Islet precursor cell (in vitro differentiated cells): ENCODE results near the gene BRINP1.

ENCODE experiments used
- DNase-seq: peaks from one replicate; pipeline ENCODE4 v3.0.0-alpha.2; 2018

BRINP1 gene

DNA sequence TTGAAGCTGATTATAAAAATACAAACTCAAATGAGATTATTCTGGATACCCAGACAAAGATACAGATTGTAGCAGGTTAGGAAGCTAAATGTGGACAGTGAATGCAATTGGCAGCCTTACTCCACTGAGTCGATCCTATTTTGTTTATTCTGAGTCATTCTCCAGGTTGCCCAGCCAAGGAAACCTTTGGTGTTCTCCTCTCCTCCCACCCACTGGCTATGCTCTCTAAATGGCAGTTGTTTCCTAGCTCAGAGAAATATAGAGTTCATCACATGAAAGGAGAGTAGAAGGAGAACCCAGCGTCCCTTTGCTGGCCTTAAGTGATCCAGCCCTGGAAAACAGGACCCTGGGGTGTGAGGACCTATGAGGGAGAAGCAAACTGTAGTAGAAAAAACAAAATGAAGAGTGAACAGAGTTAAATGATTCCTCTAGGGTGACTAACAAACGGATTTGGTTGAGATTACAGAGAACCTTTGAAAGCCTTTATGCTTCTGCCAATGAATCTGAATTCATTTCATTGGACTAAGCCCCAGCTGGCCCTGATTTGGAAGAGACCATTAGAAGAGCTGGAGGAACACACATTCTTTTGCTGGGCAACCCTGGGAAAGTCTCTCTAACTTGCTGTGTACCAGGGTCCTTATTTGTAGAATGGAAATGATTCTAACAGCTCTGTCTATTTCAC is 95.1 kb downstream of the BRINP1 start:
- DNase-seq = no peak

DNA sequence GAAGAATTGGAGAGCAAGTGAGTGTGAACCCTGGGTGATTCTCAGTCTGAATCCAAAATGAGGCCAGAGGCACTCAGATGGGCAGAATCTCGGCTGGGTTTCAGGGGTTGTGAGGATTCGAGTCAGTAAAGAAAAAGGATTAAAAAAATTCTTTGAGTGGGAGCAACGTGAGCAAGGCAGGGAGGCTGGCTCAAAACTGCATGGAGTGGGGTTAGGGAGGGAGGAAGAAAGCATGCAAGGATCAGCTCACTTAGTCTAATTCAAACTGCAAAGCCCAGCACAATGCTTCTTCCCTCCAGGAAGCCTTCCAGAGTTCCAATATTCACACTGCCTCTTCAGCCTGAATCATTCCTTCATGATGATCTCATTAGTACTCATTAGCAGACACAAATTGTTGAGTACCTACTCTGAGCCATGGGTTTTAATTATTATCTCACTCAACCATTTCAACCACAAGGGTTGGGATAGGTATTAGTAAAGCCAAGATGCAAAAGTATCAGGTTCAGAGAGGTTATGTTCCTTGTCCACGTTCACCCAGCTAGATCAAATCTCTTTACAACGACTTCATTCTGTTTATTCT is 95.8 kb downstream of the BRINP1 start:
- DNase-seq = no peak

DNA sequence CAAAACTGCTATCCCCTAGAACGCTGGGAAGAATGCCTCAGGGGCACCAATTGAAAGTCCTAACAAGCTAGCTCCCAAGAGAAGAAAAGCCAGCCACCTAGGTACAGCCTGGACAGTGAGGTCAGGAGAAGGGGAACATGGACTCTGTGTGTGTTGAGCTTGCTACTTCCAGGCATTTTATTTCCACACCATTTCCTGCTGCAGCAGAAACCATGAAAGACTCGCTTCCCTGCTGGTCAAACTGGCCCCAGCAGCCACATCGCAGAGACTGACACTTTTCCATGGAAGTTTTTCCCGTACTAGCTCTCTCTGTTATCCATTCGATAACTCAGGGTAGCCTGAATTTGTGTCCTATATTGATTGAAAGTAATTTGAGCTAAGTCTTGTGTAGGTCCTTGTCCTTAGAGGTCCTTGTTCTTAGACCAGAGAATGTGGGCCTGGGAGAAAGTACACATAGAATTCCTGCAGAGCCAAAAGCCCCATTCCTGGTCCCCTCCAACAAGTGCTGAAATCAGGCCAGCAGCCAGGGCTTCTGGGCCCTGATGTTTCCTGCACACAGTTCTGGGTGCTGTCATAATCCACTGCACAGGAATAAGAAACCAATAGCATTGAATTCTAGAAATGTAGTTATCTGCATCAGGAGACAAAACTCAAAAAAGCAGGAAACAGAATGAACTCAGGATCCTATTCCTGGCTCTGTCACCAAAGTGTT is 96.6 kb downstream of the BRINP1 start:
- DNase-seq = no peak

DNA sequence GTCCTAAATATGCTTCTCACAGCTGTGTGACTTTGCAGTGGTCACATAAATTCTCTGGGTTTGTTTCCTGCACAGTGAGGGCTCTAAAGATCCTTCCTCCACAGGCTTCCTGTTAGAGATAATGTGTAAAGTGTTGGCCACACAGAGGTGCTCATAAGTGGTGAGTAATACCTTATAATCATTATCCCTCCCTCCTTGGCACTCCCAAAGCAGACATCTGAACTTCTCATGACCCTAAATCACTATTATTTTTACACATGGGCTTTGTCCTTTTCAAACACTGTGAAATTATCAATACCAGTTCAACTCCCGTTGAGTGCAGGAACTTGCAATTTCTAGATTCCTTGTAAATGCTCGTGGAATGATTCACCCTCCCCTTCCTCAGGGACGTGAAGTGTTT is 100.2 kb downstream of the BRINP1 start:
- DNase-seq = no peak

DNA sequence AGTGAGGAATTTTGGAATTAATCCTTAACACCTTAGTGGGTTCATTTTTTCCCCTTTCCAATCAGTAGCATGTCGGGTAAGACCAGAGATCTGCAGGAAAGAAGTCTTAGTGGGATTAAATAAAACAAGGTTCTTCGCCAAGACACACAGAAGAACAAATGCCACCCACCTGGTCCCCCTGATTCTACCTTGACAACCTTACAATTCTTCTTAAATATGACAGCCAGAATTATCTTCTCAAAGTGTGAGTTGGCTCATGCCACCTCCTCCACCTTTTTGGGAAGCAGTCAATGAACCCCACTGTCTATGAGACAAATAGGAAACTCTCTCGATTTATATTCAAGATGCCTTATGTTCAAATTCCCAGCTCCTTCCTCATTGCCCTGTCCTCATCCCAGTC is 105.1 kb downstream of the BRINP1 start:
- no peak for DNase-seq

DNA sequence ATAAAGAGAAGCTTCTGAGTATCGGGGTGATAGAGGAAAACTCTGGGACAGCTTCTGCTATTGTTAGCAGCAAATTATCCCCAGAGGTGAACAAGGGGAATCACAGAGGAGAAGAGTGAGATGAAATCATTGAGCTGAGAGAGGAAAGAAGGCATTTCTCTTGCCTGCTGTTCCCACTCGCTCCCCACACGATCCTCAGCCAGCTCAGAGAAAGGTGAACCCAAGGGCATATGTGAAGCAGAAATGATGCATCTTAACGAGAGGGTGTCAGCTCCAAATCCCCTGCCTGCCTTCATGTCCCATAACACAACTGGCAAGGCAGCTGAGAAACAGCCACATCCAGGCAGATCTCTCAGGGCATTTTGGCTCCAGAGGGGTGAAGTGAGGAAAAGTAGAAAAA is 111.6 kb downstream of the BRINP1 start:
- DNase-seq = no peak

DNA sequence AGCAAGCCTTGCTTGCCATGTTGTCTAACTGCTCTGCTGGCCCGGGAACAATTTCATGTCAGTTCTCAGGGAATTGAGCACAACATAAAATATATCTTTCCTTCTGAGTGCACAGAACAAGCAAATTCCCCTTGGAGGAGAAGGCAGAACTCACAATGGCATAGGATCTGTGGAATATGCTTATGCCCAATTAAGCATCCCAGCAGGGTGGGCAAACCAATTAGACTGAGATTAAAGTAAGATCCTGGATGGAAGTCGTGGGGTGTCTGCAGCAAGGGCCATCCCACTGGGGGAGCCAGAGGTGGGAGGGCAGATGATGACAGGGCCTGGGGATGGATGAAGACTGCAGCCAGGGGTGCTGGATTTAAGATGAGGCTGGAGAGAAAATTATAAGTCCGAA is 114.1 kb downstream of the BRINP1 start:
- DNase-seq = no peak

DNA sequence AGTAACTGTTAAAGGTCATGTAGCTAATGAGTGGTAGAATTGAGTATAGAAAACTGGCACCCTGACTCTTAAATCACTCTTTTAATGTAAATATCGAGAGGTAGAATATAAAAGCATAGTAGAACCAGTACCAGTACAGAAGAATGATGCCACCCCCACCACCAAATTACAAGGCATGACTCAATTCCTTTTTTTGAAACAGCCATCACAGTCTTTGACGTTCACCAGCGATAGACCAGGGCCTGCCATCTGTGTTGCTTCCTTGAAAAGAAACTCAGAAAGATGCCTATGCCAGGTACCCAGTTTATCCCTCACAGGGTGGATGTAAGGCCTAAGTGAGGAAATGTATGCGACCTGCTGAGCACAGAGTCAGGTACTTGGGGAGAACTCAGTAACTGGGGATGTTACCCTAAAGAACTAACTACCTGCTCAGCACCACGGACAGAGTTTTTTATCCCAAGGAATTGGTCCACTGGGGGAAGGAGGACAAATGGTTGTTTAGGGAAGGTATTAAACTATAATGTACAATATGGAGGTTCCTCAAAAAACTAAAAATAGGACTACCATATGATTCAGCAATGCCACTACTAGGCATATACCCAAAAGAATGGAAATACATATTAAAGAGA is 116.5 kb downstream of the BRINP1 start:
- DNase-seq = no peak

DNA sequence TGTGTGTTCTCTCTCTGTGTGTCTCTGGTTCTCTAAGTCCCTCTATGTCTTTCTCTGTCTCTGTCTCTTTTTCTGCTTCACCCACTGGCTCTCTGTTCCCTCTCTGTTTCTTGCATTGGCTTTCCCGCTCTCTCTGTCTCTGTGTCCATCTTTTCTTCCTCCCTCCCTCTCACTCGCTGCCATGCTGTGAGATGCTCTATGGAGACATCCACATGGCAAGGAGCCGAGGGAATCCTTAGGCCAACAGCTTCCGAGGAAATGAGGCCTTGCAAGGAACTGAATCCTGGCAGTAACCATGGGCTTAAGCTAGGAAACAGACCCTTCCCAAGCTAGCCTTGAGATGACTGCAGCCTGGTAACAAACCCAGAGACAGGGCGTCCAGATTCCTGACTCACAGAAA is 117.3 kb downstream of the BRINP1 start:
- DNase-seq = no peak

DNA sequence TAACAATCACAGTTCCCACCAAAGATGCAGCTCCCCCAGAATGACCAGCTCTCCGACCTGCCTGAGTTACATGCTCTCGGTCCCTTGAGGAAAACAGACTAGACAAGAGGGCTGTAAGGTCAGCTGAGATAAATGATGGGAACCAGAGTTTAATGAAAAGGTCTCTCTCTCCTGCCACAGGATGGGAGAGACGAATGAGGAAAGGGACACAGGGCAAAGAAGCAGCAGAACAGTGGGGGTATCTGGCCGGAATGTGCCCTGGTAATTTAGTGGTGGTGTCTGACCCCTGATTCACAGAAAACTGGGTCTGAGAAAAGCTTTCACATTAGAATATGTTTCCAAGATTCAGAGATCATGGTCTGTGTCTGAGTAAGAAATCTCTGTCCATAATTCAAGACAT is 118.5 kb downstream of the BRINP1 start:
- DNase-seq = no peak

DNA sequence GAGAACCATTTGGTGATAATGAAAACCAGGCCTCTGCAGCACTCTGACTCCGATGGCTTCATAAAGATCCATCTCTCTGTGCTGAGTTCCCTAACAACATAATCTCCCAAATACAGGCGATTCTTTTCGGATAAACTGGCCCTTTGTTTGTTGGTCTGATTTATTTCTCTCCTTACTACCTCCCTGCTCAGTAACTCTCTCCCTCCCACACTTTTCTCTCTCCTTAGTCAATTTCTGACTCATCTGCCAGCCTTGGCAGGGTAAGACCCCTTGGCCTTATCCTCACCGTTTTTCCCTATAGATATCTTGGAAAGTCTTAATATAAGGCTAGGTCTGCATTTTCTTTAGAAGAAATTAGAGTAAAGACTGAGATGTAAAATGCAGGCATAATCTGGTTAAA is 128.7 kb downstream of the BRINP1 start:
- DNase-seq = no peak

DNA sequence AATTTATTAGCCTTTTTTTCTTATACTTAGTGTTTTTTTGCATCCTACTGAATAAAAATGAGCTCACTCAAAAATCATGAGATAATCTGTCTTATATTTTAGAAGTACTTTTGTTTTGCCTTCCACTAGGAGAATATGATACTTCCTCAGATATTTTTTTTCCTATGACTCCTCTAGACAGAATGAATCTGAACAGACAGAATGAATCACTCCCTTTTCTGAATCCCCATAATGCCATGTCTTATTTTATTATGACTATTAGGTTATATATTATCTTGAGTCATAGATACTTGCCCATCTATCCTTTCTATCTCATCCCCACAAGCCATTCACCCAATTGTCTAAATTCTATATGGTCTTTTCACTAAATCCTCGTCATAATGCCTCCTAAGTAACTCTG is 134.6 kb downstream of the BRINP1 start:
- DNase-seq = no peak

DNA sequence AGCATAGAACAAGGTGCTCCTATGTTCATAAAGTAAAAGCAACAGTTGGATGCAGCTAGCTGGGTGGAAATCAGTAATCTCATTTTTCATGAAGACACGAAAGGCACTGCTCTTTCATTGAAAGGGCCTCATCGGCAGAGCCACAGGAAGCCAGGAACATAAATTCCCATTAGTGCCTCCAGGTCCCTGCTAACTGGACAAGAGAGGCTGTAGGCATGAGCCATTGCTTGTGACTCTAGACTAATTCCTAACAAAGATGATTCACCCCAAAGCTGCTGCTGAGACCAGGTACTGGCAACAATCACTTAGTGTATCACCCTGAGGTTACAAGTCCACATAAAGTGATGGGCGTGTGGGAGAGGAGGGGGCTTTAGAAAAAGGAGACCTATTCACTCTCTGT is 141.8 kb downstream of the BRINP1 start:
- no peak for DNase-seq

DNA sequence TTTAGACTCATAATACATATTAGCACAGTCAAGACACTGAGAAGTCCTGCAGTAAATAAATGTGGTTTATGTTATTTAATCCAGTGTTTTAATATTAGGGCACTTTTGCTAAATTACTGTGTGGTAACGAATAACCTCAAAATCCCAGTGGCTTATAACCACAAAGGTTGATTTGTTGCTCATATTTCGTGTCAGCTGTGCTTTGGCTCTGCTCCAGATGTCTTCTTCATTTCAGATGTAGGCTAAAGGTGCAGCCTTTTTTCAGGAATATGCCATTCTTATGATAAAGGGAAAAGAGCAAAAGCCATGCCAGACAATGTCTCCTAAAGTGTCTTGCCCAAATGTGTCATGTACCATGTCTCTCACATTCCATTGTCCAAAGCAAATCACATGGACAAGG is 144.8 kb downstream of the BRINP1 start:
- DNase-seq = no peak

DNA sequence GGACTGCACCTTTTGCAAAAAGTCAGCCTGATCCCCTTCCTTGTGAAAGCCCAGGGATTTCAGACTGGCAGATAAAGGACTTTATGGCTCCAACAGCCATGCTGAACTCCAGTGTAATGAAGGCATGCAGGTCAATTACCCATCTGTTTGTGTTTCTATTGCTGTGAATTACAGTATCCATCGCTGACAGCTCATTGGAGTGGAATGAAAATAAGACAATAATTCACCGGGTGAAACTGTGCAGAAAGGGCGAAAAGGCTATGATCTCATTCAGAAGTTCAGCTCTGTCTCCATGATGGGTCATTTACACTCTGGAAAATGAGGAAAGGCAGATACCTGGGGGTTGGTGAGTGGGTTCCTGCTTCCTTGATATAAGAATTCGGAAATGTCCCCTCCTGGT is 148.0 kb downstream of the BRINP1 start:
- DNase-seq = no peak

DNA sequence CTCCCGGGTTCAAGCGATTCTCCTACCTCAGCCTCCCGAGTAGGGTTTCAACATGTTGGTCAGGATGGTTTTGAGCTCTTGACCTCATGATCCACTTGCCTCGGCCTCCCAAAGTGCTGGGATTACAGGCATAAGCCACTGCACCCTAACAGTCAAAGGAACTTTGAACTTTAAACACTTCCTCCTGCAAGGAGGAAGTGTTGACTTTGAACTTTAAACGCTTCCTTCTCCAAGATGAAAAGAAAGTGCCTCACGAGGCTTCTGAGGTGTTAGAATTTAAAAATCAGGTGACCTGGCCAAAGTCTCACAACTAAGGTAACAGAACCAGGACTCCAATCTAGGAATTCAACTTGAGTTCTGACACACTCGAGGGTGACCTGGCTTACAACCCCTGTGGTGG is 150.9 kb downstream of the BRINP1 start:
- DNase-seq = no peak

DNA sequence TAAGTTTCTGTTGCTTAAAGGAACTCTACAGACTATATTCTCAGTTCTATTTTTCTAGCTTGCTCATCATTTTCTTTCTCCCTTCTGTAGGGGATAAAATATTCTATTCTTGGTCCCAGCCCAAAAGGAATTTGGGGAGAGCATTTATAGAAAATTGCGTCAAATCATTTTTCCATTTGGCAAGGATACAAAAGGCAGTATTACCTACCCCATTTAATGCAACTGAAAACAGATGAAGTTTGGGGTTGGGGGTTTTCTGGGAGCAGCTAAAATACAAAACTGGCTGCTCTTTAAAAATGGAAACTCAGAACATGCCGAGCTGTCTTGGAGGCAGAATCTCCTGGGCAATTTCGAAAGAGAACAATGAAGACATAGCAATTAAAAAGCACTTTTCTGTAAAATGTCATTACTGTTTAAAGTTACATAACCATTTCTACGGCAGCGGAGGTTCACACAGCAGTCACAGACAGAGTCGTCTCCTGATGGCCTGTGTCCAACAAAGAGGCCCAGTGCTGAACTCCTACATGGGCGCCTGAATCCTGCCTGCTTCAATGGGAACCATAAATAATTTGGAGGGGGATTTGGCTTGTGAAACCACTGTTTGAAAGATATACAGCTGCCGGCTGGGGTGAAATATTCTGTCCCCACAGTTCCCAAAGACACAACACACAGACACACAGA is 152.4 kb downstream of the BRINP1 start:
- no peak for DNase-seq

DNA sequence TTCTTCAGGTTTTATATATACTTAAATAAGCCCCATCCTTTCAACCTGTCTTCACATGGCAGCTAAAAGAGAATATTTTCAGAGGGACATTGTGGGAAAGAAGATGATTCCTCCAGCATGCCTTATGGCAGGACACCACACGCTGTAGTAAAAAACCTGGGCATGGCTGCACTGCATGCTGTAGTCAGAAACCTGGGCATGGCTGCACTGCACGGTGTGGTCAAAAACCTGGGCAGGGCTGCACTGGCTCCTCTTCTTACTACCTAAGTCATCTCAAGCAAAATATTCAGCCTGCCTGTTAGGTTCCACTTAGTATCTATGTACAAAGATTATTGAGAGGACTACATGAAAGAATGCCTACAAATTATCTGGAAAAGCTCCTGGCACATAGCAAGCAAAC is 153.6 kb downstream of the BRINP1 start:
- no peak for DNase-seq

DNA sequence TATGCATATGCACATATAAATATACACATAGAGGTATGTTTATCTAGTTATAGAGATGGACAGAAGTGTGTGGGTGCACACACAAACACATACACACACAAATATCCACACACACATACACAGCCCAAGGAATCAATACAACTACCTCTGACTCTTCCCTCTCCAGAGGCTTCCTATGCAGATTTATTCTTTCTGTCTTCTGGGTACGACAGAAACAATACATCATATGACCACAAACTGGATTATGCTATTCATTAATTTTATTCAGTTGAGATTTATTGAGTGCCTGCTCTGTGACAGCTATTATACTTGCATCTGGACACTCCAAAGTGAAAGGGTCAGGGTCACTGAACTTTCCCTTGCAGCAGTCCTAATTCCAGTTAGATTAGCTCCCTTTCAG is 155.8 kb downstream of the BRINP1 start:
- DNase-seq = no peak

DNA sequence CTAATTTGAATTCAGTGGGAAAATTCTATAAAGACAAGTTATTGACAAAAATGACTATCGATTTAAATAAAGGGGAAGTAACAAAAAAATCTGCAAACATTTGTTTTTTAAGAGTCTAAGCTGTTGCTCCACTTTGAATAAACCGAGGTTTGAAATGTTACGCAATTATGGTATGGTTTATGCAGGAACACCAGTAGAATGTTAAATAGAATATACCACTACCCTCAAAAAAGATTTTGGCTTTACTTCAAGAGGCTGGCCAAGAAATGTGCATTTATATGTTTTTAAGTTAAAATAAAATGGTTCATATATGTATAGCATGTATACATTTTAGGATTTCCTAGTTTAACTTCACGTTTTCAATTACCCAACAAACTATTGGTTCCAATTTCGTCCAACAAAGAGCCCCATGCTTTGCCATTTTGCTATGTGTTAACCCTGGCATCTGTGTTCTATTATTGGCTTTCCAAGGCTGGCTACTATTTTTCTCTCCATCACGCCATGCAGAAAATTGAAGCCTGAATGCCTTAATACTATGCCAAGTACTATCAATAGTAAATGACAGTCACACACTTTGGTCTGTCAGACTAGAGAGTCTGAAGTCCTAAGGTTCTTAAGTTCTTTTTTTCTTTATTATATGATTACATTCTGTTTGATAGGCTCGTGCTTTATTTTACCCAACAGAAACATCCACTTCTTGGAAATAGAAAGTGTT is 171.2 kb downstream of the BRINP1 start:
- no peak for DNase-seq

DNA sequence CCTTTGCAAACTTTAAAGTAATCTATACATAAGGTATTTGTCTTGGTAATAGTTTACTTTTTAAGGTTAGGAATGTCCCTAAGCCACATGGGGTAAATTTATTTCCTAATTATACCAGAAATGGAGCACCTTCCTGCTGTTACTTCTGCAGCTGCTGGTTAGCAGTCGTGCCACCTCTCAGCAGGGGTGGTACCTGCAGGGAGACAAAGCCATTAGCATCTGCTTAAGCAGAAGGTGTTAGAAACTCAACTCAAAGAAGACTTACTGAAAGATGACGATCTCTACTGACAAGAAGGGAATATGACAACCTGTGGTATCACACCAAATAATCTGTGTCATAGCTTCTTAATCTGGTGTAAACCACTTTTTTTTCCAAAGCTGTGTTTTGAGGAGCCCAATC is 173.7 kb downstream of the BRINP1 start:
- no peak for DNase-seq

DNA sequence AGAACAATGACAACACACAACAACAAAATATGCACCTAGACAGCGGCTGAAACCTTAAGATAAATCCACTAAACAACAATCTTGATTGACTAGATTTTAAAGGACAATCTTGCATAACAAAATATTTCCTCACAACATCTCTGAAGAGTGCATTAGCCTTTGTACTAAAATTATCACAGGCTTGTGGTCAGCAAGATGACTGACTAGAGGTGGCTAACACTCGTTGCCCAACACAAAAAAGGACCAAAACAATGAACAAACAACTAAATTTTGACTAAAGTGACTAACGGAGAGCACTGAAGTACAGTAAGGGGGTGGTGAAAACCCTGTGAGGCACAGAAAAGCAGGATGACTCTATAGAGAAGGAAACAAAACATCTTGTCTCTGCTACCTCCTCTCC is 183.9 kb downstream of the BRINP1 start:
- DNase-seq = no peak
